ENCODE measurements around the gene RFC2. TPM values are rescaled to one million over a fixed set of nuclear protein-coding genes. Genes with fewer than 3 reads are reported as not detected.

RFC2 gene
- total RNA-seq, 4 donors from 2014 or later: 11.4 to 16.8 (median 14.0) TPM

- intact Hi-C loops (cut with DNase I): loop anchor here (5.0 kb wide), 1 partner anchor 34 kb away; no protein-coding TSS in a partner anchor
- H3K9me3 ChIP-seq: no peaks in the 10 kb centered on the region
- H3K4me1 ChIP-seq: peaks cover 18 to 28% of the 10 kb centered on the region in 2 donors
- no peak for TF ChIP-seq POLR2A (IDR thresholded peaks at IDR 0.05)
- TF ChIP-seq CTCF (IDR thresholded peaks at IDR 0.05): no peak
- whole genome bisulfite sequencing, 2 donors: 48 to 65% methylated on average over 7 to 10 of the region's 10 CpGs
- H3K36me3 ChIP-seq: no peaks in the 10 kb centered on the region
- no peak overlapping the region for H3K27ac ChIP-seq
- no peak overlapping the region for H3K4me3 ChIP-seq (replicated peaks in 1 of 3)
- H3K27me3 ChIP-seq: no peaks in the 10 kb centered on the region
- DNase-seq: no peak
Measured at GRCh38 chr7:74290981-74291441, 36.8 kb upstream of the RFC2 start.

- H3K27me3 ChIP-seq: no peaks in the 10 kb centered on the region
- DNase-seq: no peak
- peaks cover 18 to 28% of the 10 kb centered on the region in 2 donors for H3K4me1 ChIP-seq
- H3K36me3 ChIP-seq: no peaks in the 10 kb centered on the region
- H3K27ac ChIP-seq: no peak overlapping the region
- H3K9me3 ChIP-seq: no peaks in the 10 kb centered on the region
- no peak for TF ChIP-seq POLR2A (IDR thresholded peaks at IDR 0.05)
- TF ChIP-seq CTCF (IDR thresholded peaks at IDR 0.05): no peak
- peak overlapping the region in 1 of 3 donors; percentile 58 for H3K4me3 ChIP-seq (replicated peaks in 1 of 3)
- 13 to 19% methylated on average over 7 to 9 of the region's 9 CpGs for WGBS, 2 donors
- intact Hi-C loops (cut with DNase I): loop anchor here (5.0 kb wide), 1 partner anchor 33 kb away; no protein-coding TSS in a partner anchor
Measured at GRCh38 chr7:74290553-74290950, 36.4 kb upstream of the RFC2 start.

GRCh38 chr7:74289659-74290552, 35.7 kb upstream of the RFC2 start:
- Histone ChIP-seq H3K36me3 (no peaks in the 10 kb centered on the region), H3K4me3 (replicated peaks in 1 of 3) (peak overlapping the region in 2 of 3 donors; percentile 58 to 71), H3K4me1 (peaks cover 18 to 28% of the 10 kb centered on the region in 2 donors), H3K9me3 (no peaks in the 10 kb centered on the region), H3K27ac (peak overlapping the region in 2 of 3 donors; percentile 66 to 70), H3K27me3 (no peaks in the 10 kb centered on the region)
- intact Hi-C loops (cut with DNase I): loop anchor here (5.0 kb wide), 1 partner anchor 33 kb away; no protein-coding TSS in a partner anchor
- peak; percentile 22 to 30 for DNase-seq
- no peak for TF ChIP-seq POLR2A (IDR thresholded peaks at IDR 0.05)
- no peak for TF ChIP-seq CTCF (IDR thresholded peaks at IDR 0.05)
- 4 to 15% methylated on average over 6 to 14 of the region's 60 CpGs for WGBS, 2 donors

GRCh38 chr7:74289018-74289658, 34.9 kb upstream of the RFC2 start, which contains the start of gene CLIP2:
CLIP2 (plus strand) TSS chr7:74289407; CDS start chr7:74317547, 28,140 bp downstream.
- intact Hi-C loops (cut with DNase I): no loop called here
- peak within 1 kb of the TSS in 2 of 3 donors; percentile 58 to 71 for H3K4me3 ChIP-seq (replicated peaks in 1 of 3)
- peak within 1 kb of the TSS in 2 of 3 donors; percentile 66 to 70 for H3K27ac ChIP-seq
- H3K4me1 ChIP-seq: peaks cover 18 to 24% of the 10 kb centered on the region in 2 donors
- no peaks in the 10 kb centered on the region for H3K36me3 ChIP-seq
- WGBS, 2 donors: 1 to 4% methylated on average over 14 to 16 of the region's 67 CpGs
- peak; percentile 73 to 81 for DNase-seq
- no peaks in the 10 kb centered on the region for H3K9me3 ChIP-seq
- H3K27me3 ChIP-seq: no peaks in the 10 kb centered on the region
- peak in 1 of 2 donors; percentile 29 for TF ChIP-seq POLR2A (IDR thresholded peaks at IDR 0.05)
- peak in 1 of 6 experiments; percentile 19 for TF ChIP-seq CTCF (IDR thresholded peaks at IDR 0.05)
